GM21528 (cell line): Measurements from ENCODE around the gene CDKN1C.

Experiments
- ATAC-seq: cut with Tn5 transposase; IDR thresholded peaks from one replicate; pipeline ENCODE4 v1.9.1; 2021; ENCODE audit warnings: mild to moderate bottlenecking, moderate library complexity; ENCODE audit not compliant: unreplicated experiment, low FRiP score

Gene CDKN1C

DNA sequence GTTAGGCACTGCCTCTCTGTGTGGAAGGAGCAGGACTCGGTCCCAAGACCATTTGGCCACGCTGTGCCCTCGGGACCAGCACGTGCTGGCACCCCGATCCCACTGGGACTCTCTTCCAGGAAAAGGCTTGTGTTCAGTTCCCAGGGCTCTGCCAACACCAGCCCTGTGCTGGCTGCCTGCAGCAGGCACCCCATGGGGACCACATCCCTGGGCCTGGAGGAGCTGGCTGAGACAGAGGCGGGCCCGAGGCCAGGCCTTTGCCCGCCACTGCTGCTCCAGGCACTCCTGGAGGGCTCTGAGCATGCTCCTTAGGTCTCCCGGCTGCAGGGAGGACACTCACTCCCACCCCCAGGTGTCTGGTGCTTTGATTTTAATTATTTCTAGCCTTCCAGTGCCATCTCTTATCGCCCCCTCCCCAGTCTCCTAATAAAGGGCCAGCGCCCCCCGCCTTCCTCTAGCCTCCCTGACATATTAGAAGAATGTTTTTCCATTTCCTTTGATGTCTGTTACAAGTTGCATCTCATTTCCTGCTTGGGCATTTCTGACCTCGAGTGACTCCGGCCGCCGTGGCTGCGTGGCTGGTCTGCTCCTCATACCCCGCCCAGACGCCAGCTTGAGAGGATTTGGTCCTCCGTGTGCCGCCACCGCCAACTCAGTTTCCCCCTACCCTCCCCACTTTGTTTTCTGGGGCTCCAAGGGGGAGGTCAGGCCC lies 14.4 kb downstream of the CDKN1C start:
- ATAC-seq = no peak

- ATAC-seq = no peak
Measured at GRCh38 chr11:2870460-2870859, 15.1 kb downstream of the CDKN1C start.

DNA sequence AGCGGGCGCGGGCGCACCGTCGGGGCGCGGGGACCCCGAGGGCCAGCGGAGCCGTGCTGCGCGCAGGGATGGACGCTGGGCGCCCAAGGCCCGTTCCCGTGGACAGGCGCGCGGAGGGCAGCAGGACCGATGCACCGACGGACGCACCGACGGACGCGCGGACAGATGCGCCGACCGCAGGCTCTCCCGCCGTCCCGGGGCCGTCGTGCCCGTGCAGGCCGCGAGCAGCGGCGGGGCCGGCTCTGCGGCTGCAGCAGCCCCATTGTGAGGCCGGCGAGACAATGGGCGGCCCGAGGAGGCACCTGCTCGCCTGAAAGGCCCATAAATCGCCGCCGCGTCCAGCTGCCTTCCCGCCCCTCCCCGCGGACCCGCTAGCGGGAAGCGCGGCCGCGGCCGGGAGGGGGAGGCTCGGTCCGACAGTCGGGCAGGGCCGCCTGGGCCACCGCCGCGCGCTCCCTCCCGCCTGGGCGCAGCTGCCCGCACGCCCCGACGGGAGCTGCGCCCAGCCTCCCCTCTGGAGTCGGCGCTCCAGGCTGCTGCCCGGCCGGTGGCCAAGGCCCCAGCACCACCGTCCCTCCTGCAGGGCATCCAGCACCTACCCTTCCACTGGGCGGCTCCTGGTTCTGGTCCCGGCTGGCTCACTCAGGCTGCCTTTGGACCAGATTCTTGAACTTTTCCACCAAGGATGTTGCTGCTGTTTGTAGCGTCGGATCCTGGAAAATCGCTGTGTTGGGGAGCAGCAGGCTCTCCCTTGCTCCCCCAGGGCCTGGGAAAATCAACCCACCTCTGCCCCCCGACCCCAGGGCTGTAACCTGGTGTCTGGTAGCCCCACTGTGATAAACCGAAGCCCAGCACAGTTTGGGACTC lies 15.8 kb downstream of the CDKN1C start:
- no peak for ATAC-seq

DNA sequence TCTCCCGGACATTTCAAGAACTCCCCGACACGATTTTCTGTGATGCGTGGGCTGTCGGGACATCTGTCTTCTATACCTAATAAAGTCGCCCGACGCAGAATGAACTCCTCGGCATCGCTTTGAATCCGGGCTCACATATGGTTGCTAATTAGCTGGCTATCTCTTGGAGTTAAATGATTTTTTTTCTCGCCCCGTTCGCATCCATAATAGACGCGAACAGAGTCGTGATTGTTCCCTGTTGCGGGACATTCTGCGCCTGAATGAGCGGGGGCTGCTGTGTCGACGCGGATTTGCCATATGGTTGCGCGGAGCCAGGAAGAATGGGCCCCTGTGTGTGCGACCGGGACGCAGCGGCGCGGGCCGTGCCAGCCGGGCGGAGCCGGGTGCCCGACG lies 16.4 kb downstream of the CDKN1C start:
- ATAC-seq = no peak

DNA sequence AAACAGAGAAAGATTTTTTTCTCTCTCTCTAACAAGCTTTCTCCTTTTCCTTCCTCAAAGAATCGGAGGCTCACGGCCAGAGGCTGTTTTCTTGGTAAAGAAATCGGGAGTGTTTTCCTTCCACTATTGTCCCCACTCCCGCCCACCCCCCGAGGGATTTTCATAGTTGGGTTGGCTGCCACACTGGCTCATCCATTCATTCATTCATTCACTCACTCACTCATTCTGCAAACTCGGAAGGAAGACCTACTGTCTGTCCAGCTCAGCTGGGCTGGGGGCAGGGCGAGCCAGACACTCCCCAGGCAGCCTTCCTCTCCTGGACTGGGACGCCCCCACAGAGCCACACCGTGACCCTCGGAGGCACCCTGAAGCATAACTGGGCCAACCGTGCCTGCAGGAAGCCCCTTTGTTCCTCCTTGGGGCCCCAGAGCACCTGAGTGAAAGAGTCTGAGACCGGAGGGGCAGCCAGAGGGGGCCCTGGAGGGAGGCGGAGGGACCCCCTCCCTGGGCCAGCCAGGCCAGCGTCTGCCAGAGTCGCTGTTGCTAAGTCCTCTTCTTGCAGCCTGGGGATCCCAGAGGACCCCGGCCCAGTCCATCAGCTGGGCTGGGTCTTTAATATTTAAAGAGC lies 17.0 kb downstream of the CDKN1C start:
- no peak for ATAC-seq

DNA sequence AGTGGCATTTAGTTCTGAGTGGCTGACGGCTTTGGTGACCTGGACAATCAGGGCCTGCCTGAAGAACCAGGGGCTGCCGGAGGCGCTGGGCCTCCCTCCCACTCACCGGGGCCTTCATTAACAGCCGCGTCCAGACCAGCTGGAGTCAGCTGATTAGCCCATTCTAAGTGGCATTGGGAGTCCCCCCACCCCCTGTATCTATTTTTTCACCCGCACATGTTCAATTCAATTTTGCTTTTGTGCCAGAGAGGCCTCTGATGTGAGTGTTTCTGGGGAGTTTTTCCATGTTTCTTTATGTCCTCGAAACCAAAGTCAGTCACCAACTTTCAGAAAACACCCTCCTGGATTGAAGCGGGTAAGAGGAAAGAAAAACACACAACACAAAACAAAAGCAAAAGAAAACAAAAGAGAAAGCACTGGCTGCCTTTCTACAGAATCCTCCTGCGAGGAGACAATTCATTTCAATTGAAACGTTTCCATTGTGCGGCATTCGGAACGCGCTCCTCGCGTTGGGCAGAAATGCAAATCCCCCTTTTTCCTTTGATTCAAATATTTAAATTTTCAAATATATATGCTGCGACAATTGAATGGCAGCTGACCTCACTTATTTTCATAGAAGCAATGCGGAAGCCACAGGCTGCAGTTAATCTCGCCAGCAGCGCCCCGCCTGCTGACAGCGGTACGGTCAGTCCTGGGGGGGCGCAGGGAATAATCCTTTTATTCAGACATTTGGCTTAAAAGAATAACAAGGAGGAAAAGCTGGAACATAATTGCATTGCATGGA lies 17.7 kb downstream of the CDKN1C start:
- ATAC-seq = no peak

DNA sequence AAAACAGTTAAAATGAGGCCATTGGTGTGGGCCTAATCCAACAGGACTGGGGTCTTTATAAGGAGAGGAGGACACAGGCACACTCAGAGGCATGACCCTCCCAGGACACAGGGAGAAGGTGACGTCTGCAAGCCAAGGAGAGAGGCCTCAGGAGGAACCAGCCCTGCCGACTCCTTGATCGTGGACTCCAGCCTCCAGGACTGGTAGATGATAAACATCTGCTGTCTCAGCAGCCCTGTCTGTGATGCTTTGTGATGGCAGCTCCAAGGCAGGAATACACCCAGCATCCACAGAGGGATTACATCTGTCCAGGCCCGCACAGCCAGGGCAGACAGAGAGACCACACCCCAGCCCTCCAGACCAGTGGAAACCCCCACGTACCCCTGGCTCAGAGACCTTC lies 18.4 kb downstream of the CDKN1C start:
- no peak for ATAC-seq

DNA sequence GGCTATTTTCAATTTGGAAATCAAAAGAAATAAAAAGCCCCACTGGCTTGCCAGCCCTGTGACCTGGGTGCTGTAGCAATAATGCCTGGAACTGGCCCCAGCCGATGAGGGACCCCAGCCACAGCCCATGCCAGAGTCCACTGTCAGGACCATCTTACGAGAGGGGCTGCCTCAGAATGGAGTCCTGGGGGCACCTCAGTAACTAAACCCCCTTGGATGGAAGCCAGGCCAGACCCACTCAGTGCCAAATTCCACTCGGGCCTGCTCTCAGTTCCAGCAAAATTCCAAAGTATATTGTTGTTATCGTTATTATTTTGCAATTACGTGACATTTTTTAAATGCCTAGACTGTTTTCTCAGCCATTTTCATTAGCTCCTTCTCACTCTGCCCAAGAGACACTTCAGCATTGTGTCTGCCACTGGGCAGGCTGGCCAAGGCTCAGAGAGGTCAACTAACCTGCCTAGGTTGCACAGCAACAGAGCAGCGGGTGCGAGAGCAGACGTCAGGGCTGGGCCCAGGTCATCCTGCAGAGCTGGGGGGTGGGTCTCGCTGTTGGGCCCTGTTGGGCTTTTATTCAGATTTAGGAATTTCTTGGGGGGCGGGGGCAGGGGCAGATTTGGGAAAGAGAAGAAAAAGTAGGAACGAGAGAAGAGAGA lies 19.5 kb downstream of the CDKN1C start:
- ATAC-seq = no peak

GRCh38 chr11:2864901-2865300 lies 20.7 kb downstream of the CDKN1C start:
- ATAC-seq = no peak

- no peak for ATAC-seq
Measured at GRCh38 chr11:2863276-2863618, 22.3 kb downstream of the CDKN1C start.

DNA sequence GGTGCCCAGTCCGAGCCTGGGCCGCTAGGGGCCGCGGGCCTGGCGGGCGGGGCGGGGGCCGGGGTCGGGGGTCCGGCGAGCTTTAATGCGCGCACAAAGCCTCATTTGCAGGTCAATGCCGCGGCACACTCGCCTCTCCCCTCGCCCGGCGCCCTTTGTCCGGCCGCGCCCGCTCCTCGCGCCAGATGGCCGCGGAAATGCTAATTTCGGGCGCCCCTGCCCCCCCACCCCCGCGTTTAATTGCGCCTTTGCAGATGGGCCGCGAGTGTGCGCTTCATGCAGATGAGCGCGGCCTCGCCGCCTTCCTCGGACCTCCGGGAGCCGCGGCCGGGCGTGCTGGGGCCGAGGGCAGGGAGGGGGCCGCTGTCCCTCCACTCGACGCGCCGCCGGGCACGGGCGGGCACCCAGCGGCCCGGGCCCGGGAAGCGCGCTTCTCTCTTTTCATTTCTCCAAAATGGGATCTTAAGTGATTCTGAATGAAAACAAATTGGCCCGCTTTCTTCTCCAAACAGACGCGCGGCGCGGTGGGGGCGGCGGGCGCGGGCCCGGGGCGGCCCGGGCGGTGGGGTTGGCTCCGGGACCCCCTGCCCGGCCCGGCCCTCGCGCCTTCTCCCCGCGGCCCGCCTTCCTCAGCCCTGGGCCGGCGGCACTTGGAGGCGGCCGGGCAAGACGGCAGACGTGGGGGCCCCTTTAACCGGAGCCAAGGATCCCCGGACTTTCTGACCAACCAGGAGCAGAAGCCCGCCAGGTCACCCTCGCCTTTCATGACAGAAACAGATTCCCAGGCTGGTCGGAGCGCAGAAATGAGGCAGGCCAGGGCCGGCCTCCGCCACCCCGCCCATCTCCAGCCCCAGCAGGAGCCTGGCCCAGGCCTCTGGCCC lies 22.9 kb downstream of the CDKN1C start:
- ATAC-seq = no peak

DNA sequence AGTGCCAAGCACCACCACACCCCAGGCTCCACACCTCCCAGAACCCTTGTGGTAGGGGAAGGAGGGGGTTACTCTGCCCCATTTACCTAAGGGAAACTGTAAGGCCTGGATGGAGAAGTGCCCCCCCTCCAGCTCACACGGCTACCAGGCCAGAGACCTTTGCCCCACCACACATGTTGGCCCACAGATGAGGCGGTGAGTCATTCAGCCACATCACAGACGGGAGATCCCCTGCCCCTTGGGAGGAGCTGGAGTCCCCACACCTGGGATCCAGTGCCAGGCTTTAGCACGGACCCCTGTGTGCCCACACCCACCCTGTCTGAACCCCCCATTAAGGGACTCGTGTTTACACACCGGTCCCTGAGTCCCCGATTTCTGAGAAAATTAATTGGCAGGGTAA lies 24.9 kb downstream of the CDKN1C start:
- no peak for ATAC-seq

- no peak for ATAC-seq
Measured at GRCh38 chr11:2859699-2860037, 25.9 kb downstream of the CDKN1C start.

GRCh38 chr11:2858995-2859698 lies 26.4 kb downstream of the CDKN1C start:
- ATAC-seq = no peak

- ATAC-seq = no peak
Measured at GRCh38 chr11:2857918-2858317, 27.7 kb downstream of the CDKN1C start.

GRCh38 chr11:2857276-2857675 lies 28.3 kb downstream of the CDKN1C start:
- no peak for ATAC-seq

- no peak for ATAC-seq
Measured at GRCh38 chr11:2855162-2855561, 30.4 kb downstream of the CDKN1C start.

- ATAC-seq = no peak
Measured at GRCh38 chr11:2853997-2854560, 31.5 kb downstream of the CDKN1C start.

- no peak for ATAC-seq
Measured at GRCh38 chr11:2853401-2853800, 32.2 kb downstream of the CDKN1C start.
